T-helper 9 cell (primary cell): ENCODE results near the gene TYRP1.

Experiments used
- DNase-seq: peaks from one replicate; pipeline ENCODE4 v3.0.0-alpha.2; 2020

TYRP1 gene

GRCh38 chr9:12698266-12698665, 5.1 kb downstream of the TYRP1 start:
- no peak for DNase-seq

- no peak for DNase-seq
These were observed 5.8 kb downstream of the TYRP1 start for GRCh38 chr9:12698986-12699385.

GRCh38 chr9:12699529-12699928, 6.3 kb downstream of the TYRP1 start:
- DNase-seq: no peak

GRCh38 chr9:12701126-12701525, 7.9 kb downstream of the TYRP1 start:
- no peak for DNase-seq

- no peak for DNase-seq
These were observed 9.1 kb downstream of the TYRP1 start for GRCh38 chr9:12702160-12702758.

- DNase-seq: no peak
These were observed 10.8 kb downstream of the TYRP1 start for GRCh38 chr9:12703996-12704395.

GRCh38 chr9:12705738-12706391, 12.7 kb downstream of the TYRP1 start:
- no peak for DNase-seq

GRCh38 chr9:12708562-12709298, 15.5 kb downstream of the TYRP1 start:
- no peak for DNase-seq

- DNase-seq: no peak
These were observed 19.3 kb downstream of the TYRP1 start for GRCh38 chr9:12712532-12712931.

- DNase-seq: no peak
These were observed 22.1 kb downstream of the TYRP1 start for GRCh38 chr9:12715268-12715667.

GRCh38 chr9:12716823-12717600, 23.8 kb downstream of the TYRP1 start:
- DNase-seq: no peak

GRCh38 chr9:12717907-12718306, 24.7 kb downstream of the TYRP1 start:
- DNase-seq: no peak

GRCh38 chr9:12718482-12719026, 25.4 kb downstream of the TYRP1 start:
- no peak for DNase-seq

GRCh38 chr9:12719431-12719830, 26.2 kb downstream of the TYRP1 start:
- DNase-seq: no peak

GRCh38 chr9:12720551-12720950, 27.4 kb downstream of the TYRP1 start:
- DNase-seq: no peak

- no peak for DNase-seq
These were observed 28.9 kb downstream of the TYRP1 start for GRCh38 chr9:12722131-12722530.

GRCh38 chr9:12723409-12724028, 30.3 kb downstream of the TYRP1 start:
- DNase-seq: no peak

GRCh38 chr9:12726795-12727194, 33.6 kb downstream of the TYRP1 start:
- no peak for DNase-seq

- DNase-seq: no peak
These were observed 37.0 kb downstream of the TYRP1 start for GRCh38 chr9:12730198-12730597.

GRCh38 chr9:12730927-12731326, 37.7 kb downstream of the TYRP1 start:
- no peak for DNase-seq

GRCh38 chr9:12732971-12733370, 39.8 kb downstream of the TYRP1 start:
- no peak for DNase-seq

- DNase-seq: no peak
These were observed 42.5 kb downstream of the TYRP1 start for GRCh38 chr9:12735665-12736064.

GRCh38 chr9:12737871-12738270, 44.7 kb downstream of the TYRP1 start:
- DNase-seq: no peak
